HG03378 (cell line): Measurements from ENCODE around the gene GON7.
"Not testable (repeated sequence)": the region's sequence is repeated elsewhere in the genome, so short reads cannot be mapped to it uniquely, and the experiment has no call there.

ENCODE experiments used
- ATAC-seq: cut with Tn5 transposase; IDR thresholded peaks from one replicate; pipeline ENCODE4 v1.9.1; 2021; ENCODE audit warnings: mild to moderate bottlenecking, moderate library complexity; ENCODE audit not compliant: unreplicated experiment

Gene GON7

GRCh38 chr14:93200553-93200952 lies 6.3 kb downstream of the GON7 start:
- ATAC-seq, result no peak

- no peak for ATAC-seq
These were observed 7.8 kb downstream of the GON7 start for GRCh38 chr14:93199031-93199430.

- ATAC-seq, result no peak
These were observed 11.4 kb downstream of the GON7 start for GRCh38 chr14:93195316-93195999.

- no peak for ATAC-seq
These were observed 19.9 kb downstream of the GON7 start for GRCh38 chr14:93186956-93187355.

- no peak for ATAC-seq
These were observed 20.4 kb downstream of the GON7 start for GRCh38 chr14:93186466-93186865.

- ATAC-seq, result peak; percentile 21
These were observed 21.5 kb downstream of the GON7 start for GRCh38 chr14:93185349-93185720.

GRCh38 chr14:93184391-93185348 lies 22.2 kb downstream of the GON7 start, which contains the start of the genes LYSET and MOAP1:
TSS of gene LYSET (plus strand) at chr14:93185317. CDS start at chr14:93185406, 89 bp downstream.
TSS of gene MOAP1 (minus strand) at chr14:93184897. CDS start at chr14:93184242, 655 bp downstream.
- ATAC-seq, result peak; percentile 60

GRCh38 chr14:93183596-93184317 lies 23.1 kb downstream of the GON7 start:
- ATAC-seq, result no peak

- ATAC-seq, result no peak
These were observed 31.4 kb downstream of the GON7 start for GRCh38 chr14:93175492-93175891.

- not testable (repeated sequence) for ATAC-seq
These were observed 32.1 kb downstream of the GON7 start for GRCh38 chr14:93174731-93175130.

GRCh38 chr14:93173943-93174395 lies 32.9 kb downstream of the GON7 start:
- no peak for ATAC-seq

- ATAC-seq, result no peak
These were observed 35.5 kb downstream of the GON7 start for GRCh38 chr14:93171376-93171775.

GRCh38 chr14:93170141-93170540 lies 36.7 kb downstream of the GON7 start:
- not testable (repeated sequence) for ATAC-seq

- ATAC-seq, result not testable (repeated sequence)
These were observed 37.2 kb downstream of the GON7 start for GRCh38 chr14:93169619-93170018.

GRCh38 chr14:93168610-93169009 lies 38.3 kb downstream of the GON7 start:
- not testable (repeated sequence) for ATAC-seq

GRCh38 chr14:93165271-93166265 lies 41.3 kb downstream of the GON7 start:
- ATAC-seq, result not testable (repeated sequence)

GRCh38 chr14:93163564-93163963 lies 43.3 kb downstream of the GON7 start:
- no peak for ATAC-seq

GRCh38 chr14:93161411-93161940 lies 45.4 kb downstream of the GON7 start:
- ATAC-seq, result no peak

- ATAC-seq, result no peak
These were observed 46.5 kb downstream of the GON7 start for GRCh38 chr14:93160353-93160801.
